Gastroesophageal sphincter (tissue), 3 donors: ENCODE measurements around the gene OR8D4.

Experiments
- CTCF ChIP-seq, 4 experiments: fragments of 200-600 bp in 2 of 4; fragments of 450-650 bp in 2 of 4; sonication (generic) in 1 of 4; IDR thresholded peaks; one replicate each; pipeline ENCODE4 v1.5.1; 2017 to 2019; ENCODE audit warnings: antibody characterized with exemption in 4 of 4, mild to moderate bottlenecking in 2 of 4, moderate library complexity in 2 of 4
- EP300 ChIP-seq: sonication (generic); formaldehyde crosslinking; IDR thresholded peaks from one replicate; pipeline ENCODE4 v1.6.1; 2017; ENCODE audit warnings: antibody characterized with exemption, mild to moderate bottlenecking
- POLR2A ChIP-seq, 2 donors: fragments of 450-650 bp; IDR thresholded peaks; one replicate each; pipeline ENCODE4 v1.6.1; 2017; ENCODE audit warnings: antibody characterized with exemption in 2 of 2, mild to moderate bottlenecking in 2 of 2, moderate library complexity in 1 of 2
- POLR2AphosphoS5 ChIP-seq: sonication (generic); formaldehyde crosslinking; IDR thresholded peaks from one replicate; pipeline ENCODE4 v1.6.1; 2017; ENCODE audit warnings: antibody characterized with exemption

GRCh38 chr11:123920943-123921342, 19.0 kb downstream of the OR8D4 start:
- TF ChIP-seq CTCF (IDR thresholded peaks at IDR 0.05) (no peak), POLR2AphosphoS5 (no peak), POLR2A (IDR thresholded peaks at IDR 0.05) (no peak), EP300 (no peak)
